Heart left ventricle (tissue), 16 donors: ENCODE data around the gene CMTM5. TPM values are rescaled to one million over a fixed set of nuclear protein-coding genes. Genes with fewer than 3 reads are reported as not detected.

Experiments used
- ATAC-seq, 4 donors: fragments of 200-7000 bp; cut with Tn5 transposase; one replicate each; pipeline ENCODE4 v1.9.1; 2020 to 2022; ENCODE audit warnings: moderate library complexity in 4 of 4, mild to moderate bottlenecking in 3 of 4, moderate number of reproducible peaks in 1 of 4
- DNase-seq, 5 donors: peaks; one replicate each; pipeline ENCODE4 v3.0.0-alpha.2; 2020
- H3K27ac ChIP-seq, 12 donors: fragments of 200-600 bp; sonication (generic) in 4 of 12; one replicate each; pipeline versions ENCODE4 v1.5.0 to v1.8.0; 2016 to 2022; ENCODE audit warnings: mild to moderate bottlenecking in 2 of 12
- H3K27me3 ChIP-seq, 9 donors: fragments of 200-600 bp; sonication (generic) in 2 of 9; one replicate each; pipeline versions ENCODE4 v1.5.1 to v1.8.0; 2016 to 2022; ENCODE audit warnings: mild to moderate bottlenecking in 3 of 9
- H3K36me3 ChIP-seq, 9 donors: fragments of 200-600 bp; sonication (generic) in 2 of 9; one replicate each; pipeline versions ENCODE4 v1.5.0 to v1.8.0; 2018 to 2022; ENCODE audit warnings: mild to moderate bottlenecking in 2 of 9
- H3K4me1 ChIP-seq, 12 donors: fragments of 200-600 bp; sonication (generic) in 4 of 12; one replicate each; pipeline versions ENCODE4 v1.5.0 to v1.8.0; 2016 to 2022; ENCODE audit warnings: mild to moderate bottlenecking in 3 of 12
- H3K4me3 ChIP-seq, 12 donors: fragments of 200-600 bp; sonication (generic) in 4 of 12; one replicate each; pipeline versions ENCODE4 v1.5.0 to v1.8.0; 2017 to 2022; ENCODE audit warnings: mild to moderate bottlenecking in 9 of 12, moderate library complexity in 4 of 12
- H3K9me3 ChIP-seq, 12 donors: fragments of 200-600 bp; sonication (generic) in 4 of 12; one replicate each; pipeline versions ENCODE4 v1.5.0 to v1.8.0; 2016 to 2022; ENCODE audit warnings: mild to moderate bottlenecking in 1 of 12
- CTCF ChIP-seq, 12 donors: fragments of 200-600 bp; sonication (generic) in 4 of 12; IDR thresholded peaks; one replicate each; pipeline versions ENCODE4 v1.5.0 to v1.8.0; 2018 to 2022; ENCODE audit warnings: antibody characterized with exemption in 12 of 12, mild to moderate bottlenecking in 5 of 12
- POLR2A ChIP-seq, 2 donors: fragments of 450-650 bp; IDR thresholded peaks; one replicate each; pipeline ENCODE4 v1.6.1; 2017; ENCODE audit warnings: antibody characterized with exemption in 2 of 2, mild to moderate bottlenecking in 2 of 2, moderate library complexity in 2 of 2
- WGBS, 4 donors: extraction: QIAGEN DNeasy Blood & Tissue Kit in 2 of 4; methylation state at CpG; one replicate each; pipeline versions ENCODE4 v1.1.5 to v1.1.7; 2013 to 2018; 5-methylcytosine and 5-hydroxymethylcytosine counted together
- intact Hi-C, 10 donors: fragments of 100-400 bp; cut with DNase I; formaldehyde crosslinking; loops; one replicate each; pipeline versions ENCODE4 v1.11.1 to v1.14.2; 2022
- polyA plus RNA-seq, 2 donors: library from polyadenylated mRNA; stranded (reverse); fragments of 200-250 nt; gene quantifications; one replicate each; pipeline ENCODE4 v1.2.3, GENCODE V29; 2013
- total RNA-seq, 9 donors: library from RNA; depleted of rRNA in 2 of 9; stranded (reverse); fragments of >200 nt in 2 of 9; fragmentation: NEBNext Ultra II Directional in 3 of 9; extraction: Animal tissue kit (Norgen Biotek cat#: 25700) in 3 of 9; gene quantifications; one replicate each; pipeline versions ENCODE4 v1.1.0 to v1.2.4, GENCODE V29; 2016 to 2023
- donor health status: ischemic (EF 13 %, LVEDD 7.1; RV severe dilation, severe dysfunction).
- donor health status: healthy with polysubstance abuse.
- donor health status: DM: no; HTN: yes; CAD: no.
- donor health status: DM: no; HTN: no; CAD: no.
- donor health status: ischemic (EF 25% LVEDD 6.9; RV normal size, moderate dysfunction).
- donor health status: ischemic (EF 25% LVEDD 5.7; RV mildly dilated, moderate dysfunction).
- donor health status: healthy.
- donor health status: DM: yes; HTN: yes; CAD: no.
- donor health status: ischemic (EF 35%, LVEDD 5.7; RV mildly dilated, moderate dysfunction).
- donor health status: nonischemic (EF 11% LVEDD 7.7; RV severe dilation, severe dysfunction).
- donor health status: DM: yes; HTN: yes; CAD: no.
- donor health status: PGD.
- donor health status: ischemic (EF 29% LVEDD 5.4; RV normal size, mild dysfunction).
- donor health status: nonischemic (EF 23%, LVEDD 6.1; RV moderate dilation, normal function).

Gene CMTM5
- total and polyA plus RNA-seq, 11 donors = 0.32 to 1.8 (median 0.75) TPM; not detected in 4

GRCh38 chr14:23339506-23340268 is 37.2 kb upstream of the CMTM5 start:
- H3K9me3 ChIP-seq = peaks cover 0 to 9% (median 0%) of the 10 kb centered on the region in 12 donors
- 76 to 88% (median 82%) methylated on average over 1 of the region's 1 CpG for WGBS, 4 donors
- H3K36me3 ChIP-seq = no peaks in the 10 kb centered on the region
- intact Hi-C loops = loop anchor here in 2 of 10 donors (5.0 kb wide), 1 partner anchor 33 kb away; the partner anchor contains the start of gene IL25 (in 2 of the 2)
- no peaks in the 10 kb centered on the region for H3K27me3 ChIP-seq
- no peaks in the 10 kb centered on the region for H3K4me1 ChIP-seq
- no peak for ATAC-seq
- no peak for DNase-seq
- TF ChIP-seq CTCF (IDR thresholded peaks at IDR 0.05) (no peak), POLR2A (IDR thresholded peaks at IDR 0.05) (no peak)
- H3K4me3 ChIP-seq = no peak overlapping the region
- H3K27ac ChIP-seq = no peak overlapping the region

GRCh38 chr14:23344481-23344880 is 32.4 kb upstream of the CMTM5 start:
- intact Hi-C loops = no loop called here
- TF ChIP-seq POLR2A (IDR thresholded peaks at IDR 0.05) (no peak), CTCF (IDR thresholded peaks at IDR 0.05) (no peak)
- Histone ChIP-seq H3K4me3 (no peak overlapping the region), H3K4me1 (peaks cover 0 to 9% (median 0%) of the 10 kb centered on the region in 12 donors), H3K27me3 (no peaks in the 10 kb centered on the region), H3K9me3 (peaks cover 0 to 7% (median 0%) of the 10 kb centered on the region in 12 donors), H3K27ac (no peak overlapping the region), H3K36me3 (no peaks in the 10 kb centered on the region)
- DNase-seq = no peak
- ATAC-seq = no peak
- WGBS, 4 donors = 64 to 72% (median 66%) methylated on average over 3 of the region's 3 CpGs

- intact Hi-C loops = no loop called here
- H3K27me3 ChIP-seq = peaks cover 0 to 8% (median 0%) of the 10 kb centered on the region in 9 donors
- no peak overlapping the region for H3K4me3 ChIP-seq
- WGBS, 4 donors = 58 to 61% (median 61%) methylated on average over 12 to 13 of the region's 13 CpGs
- H3K27ac ChIP-seq = peak overlapping the region in 1 of 12 donors; percentile 24
- no peaks in the 10 kb centered on the region for H3K36me3 ChIP-seq
- DNase-seq (no peak), ATAC-seq (peak in 3 of 4 donors; percentile 48 to 54 (median 49))
- no peaks in the 10 kb centered on the region for H3K9me3 ChIP-seq
- no peak for TF ChIP-seq POLR2A (IDR thresholded peaks at IDR 0.05)
- H3K4me1 ChIP-seq = peaks cover 0 to 9% (median 0%) of the 10 kb centered on the region in 12 donors
These were observed 30.7 kb upstream of the CMTM5 start for GRCh38 chr14:23345987-23346692.

GRCh38 chr14:23346693-23347405 is 30.0 kb upstream of the CMTM5 start:
- H3K36me3 ChIP-seq = no peaks in the 10 kb centered on the region
- H3K4me1 ChIP-seq = peaks cover 0 to 12% (median 3%) of the 10 kb centered on the region in 12 donors
- ATAC-seq (peak in 3 of 4 donors; percentile 27 to 38 (median 31)), DNase-seq (peak in 1 of 5 donors; percentile 49)
- H3K27ac ChIP-seq = peak overlapping the region in 1 of 12 donors; percentile 24
- WGBS, 4 donors = 77 to 84% (median 82%) methylated on average over 22 to 27 of the region's 27 CpGs
- H3K27me3 ChIP-seq = peaks cover 0 to 13% (median 0%) of the 10 kb centered on the region in 9 donors
- no peak for TF ChIP-seq CTCF (IDR thresholded peaks at IDR 0.05)
- no peak for TF ChIP-seq POLR2A (IDR thresholded peaks at IDR 0.05)
- no peak overlapping the region for H3K4me3 ChIP-seq
- no peaks in the 10 kb centered on the region for H3K9me3 ChIP-seq
- intact Hi-C loops = no loop called here
